ENCODE results near the gene CRABP2. TPM values are rescaled to one million over a fixed set of nuclear protein-coding genes. Genes with fewer than 3 reads are reported as not detected.

Gene CRABP2
- total RNA-seq, 1 donor from 2014 or later, result 278 TPM

- Mint-ChIP-seq H3K4me1 (ENCODE audit: low read depth, unreplicated experiment) (peaks cover 16% of the 10 kb centered on the region), H3K27ac (ENCODE audit: unreplicated experiment) (no peak overlapping the region), H3K9me3 (ENCODE audit: unreplicated experiment) (peaks cover 2% of the 10 kb centered on the region), H3K27me3 (ENCODE audit: low read depth, unreplicated experiment) (peaks cover 59% of the 10 kb centered on the region), H3K4me3 (ENCODE audit: unreplicated experiment) (no peak overlapping the region), H3K36me3 (ENCODE audit: low read depth, unreplicated experiment) (peaks cover 7% of the 10 kb centered on the region)
- Histone ChIP-seq H3K36me3 (ENCODE audit: insufficient read depth, low read length) (no peaks in the 10 kb centered on the region), H3K27me3 (ENCODE audit: insufficient read depth, low read length) (peaks cover 39% of the 10 kb centered on the region), H3K4me2 (ENCODE audit: low read length) (no peak overlapping the region), H3K9me3 (ENCODE audit: insufficient read depth, low read depth, low read length) (no peaks in the 10 kb centered on the region), H4K20me1 (ENCODE audit: insufficient read depth, low read length) (peaks cover 3% of the 10 kb centered on the region), H3K27ac (ENCODE audit: low read depth, low read length) (no peak overlapping the region), H3K9ac (ENCODE audit: low read length) (no peak overlapping the region), H3K4me1 (ENCODE audit: insufficient read depth, low read length) (peaks cover 20% of the 10 kb centered on the region), H3K4me3 (ENCODE audit: insufficient read depth, low read depth, low read length) (no peak overlapping the region), H3K79me2 (ENCODE audit: insufficient read depth, low read length) (no peaks in the 10 kb centered on the region), H2AFZ (ENCODE audit: low read depth, low read length) (no peak overlapping the region)
- DNase-seq (ENCODE audit: low read depth) (no peak), FAIRE-seq (no peak)
- TF ChIP-seq EZH2 (IDR thresholded peaks at IDR 0.05; ENCODE audit: insufficient read depth, low read length) (no peak), CTCF (IDR thresholded peaks at IDR 0.05; ENCODE audit: insufficient read depth, low read depth, low read length) (no peak)
Measured at GRCh38 chr1:156655151-156655903, 50.1 kb downstream of the CRABP2 start.

GRCh38 chr1:156654700-156655099 lies 50.7 kb downstream of the CRABP2 start:
- no peak overlapping the region for H3K4me3 Mint-ChIP-seq (ENCODE audit: unreplicated experiment)
- FAIRE-seq (no peak), DNase-seq (ENCODE audit: low read depth) (no peak)

More at GRCh38 chr1:156654700-156655099, 50.7 kb downstream of the CRABP2 start:
- no peaks in the 10 kb centered on the region for H3K79me2 ChIP-seq (ENCODE audit: insufficient read depth, low read length)
- TF ChIP-seq CTCF (IDR thresholded peaks at IDR 0.05; ENCODE audit: insufficient read depth, low read depth, low read length), result no peak
- TF ChIP-seq EZH2 (IDR thresholded peaks at IDR 0.05; ENCODE audit: insufficient read depth, low read length), result no peak
- Mint-ChIP-seq H3K27ac (ENCODE audit: unreplicated experiment) (no peak overlapping the region), H3K9me3 (ENCODE audit: unreplicated experiment) (peaks cover 2% of the 10 kb centered on the region), H3K36me3 (ENCODE audit: low read depth, unreplicated experiment) (peaks cover 7% of the 10 kb centered on the region), H3K27me3 (ENCODE audit: low read depth, unreplicated experiment) (peaks cover 64% of the 10 kb centered on the region), H3K4me1 (ENCODE audit: low read depth, unreplicated experiment) (peaks cover 12% of the 10 kb centered on the region)
- no peak overlapping the region for H3K27ac ChIP-seq (ENCODE audit: low read depth, low read length)
- peaks cover 39% of the 10 kb centered on the region for H3K27me3 ChIP-seq (ENCODE audit: insufficient read depth, low read length)
- H3K4me1 ChIP-seq (ENCODE audit: insufficient read depth, low read length), result peaks cover 16% of the 10 kb centered on the region
- H3K4me3 ChIP-seq (ENCODE audit: insufficient read depth, low read depth, low read length), result no peak overlapping the region
- no peak overlapping the region for H3K4me2 ChIP-seq (ENCODE audit: low read length)
- no peak overlapping the region for H3K9ac ChIP-seq (ENCODE audit: low read length)
- no peaks in the 10 kb centered on the region for H3K36me3 ChIP-seq (ENCODE audit: insufficient read depth, low read length)
- H2AFZ ChIP-seq (ENCODE audit: low read depth, low read length), result no peak overlapping the region
- peaks cover 3% of the 10 kb centered on the region for H4K20me1 ChIP-seq (ENCODE audit: insufficient read depth, low read length)
- no peaks in the 10 kb centered on the region for H3K9me3 ChIP-seq (ENCODE audit: insufficient read depth, low read depth, low read length)

All from astrocyte (in vitro differentiated cells and primary cell).